Thoracic aorta (tissue), 2 donors: ENCODE results near the gene FAM24B. TPM values are rescaled to one million over a fixed set of nuclear protein-coding genes. Genes with fewer than 3 reads are reported as not detected.

Experiments used
- ATAC-seq: fragments of 150-250 bp; one replicate; pipeline ENCODE4 v1.8.0; 2017; ENCODE audit warnings: low read depth; ENCODE audit not compliant: insufficient number of reproducible peaks, low FRiP score
- DNase-seq: peaks from one replicate; pipeline ENCODE4 v3.0.0-alpha.2; 2020; ENCODE audit warnings: low spot score
- H3K27ac ChIP-seq, 2 donors: fragments of 200-600 bp; sonication (generic); 1 replicate in 1 of 2; 2 replicates in 1 of 2; pipeline ENCODE4 v1.5.1; 2016; ENCODE audit warnings: mild to moderate bottlenecking in 2 of 2, moderate library complexity in 2 of 2
- H3K27me3 ChIP-seq: fragments of 200-600 bp; sonication (generic); replicated peaks from 2 replicates; pipeline ENCODE4 v1.6.0; 2016; ENCODE audit warnings: mild to moderate bottlenecking; ENCODE audit not compliant: insufficient read depth
- H3K36me3 ChIP-seq: fragments of 200-600 bp; sonication (generic); one replicate; pipeline ENCODE4 v1.5.1; 2016
- H3K4me1 ChIP-seq, 2 donors: fragments of 200-600 bp; sonication (generic); 1 replicate in 1 of 2; 2 replicates in 1 of 2; pipeline versions ENCODE4 v1.5.1 to v1.6.0; 2016; ENCODE audit warnings: low read depth in 2 of 2, mild to moderate bottlenecking in 1 of 2; ENCODE audit not compliant: control insufficient read depth in 1 of 2
- H3K4me3 ChIP-seq: fragments of 200-600 bp; sonication (generic); 2 replicates; pipeline ENCODE4 v1.5.1; 2016; ENCODE audit warnings: mild to moderate bottlenecking
- H3K9me3 ChIP-seq: fragments of 200-600 bp; sonication (generic); 2 replicates; pipeline ENCODE4 v1.5.1; 2016
- CTCF ChIP-seq: fragments of 200-600 bp; sonication (generic); IDR thresholded peaks from one replicate; pipeline ENCODE4 v1.5.1; 2019; ENCODE audit warnings: antibody characterized with exemption
- total RNA-seq, 2 donors: library from RNA; depleted of rRNA; stranded (reverse); fragments of >200 nt; gene quantifications; one replicate each; pipeline versions ENCODE4 v1.1.0 to v1.2.3, GENCODE V29; 2016

The FAM24B gene
- total RNA-seq, 2 donors from 2014 or later, result 4.8 to 9.1 TPM

GRCh38 chr10:122856902-122857301, 22.5 kb downstream of the FAM24B start:
- H3K36me3 ChIP-seq, result peaks cover 5% of the 10 kb centered on the region
- no peaks in the 10 kb centered on the region for H3K4me1 ChIP-seq
- H3K27me3 ChIP-seq, result no peaks in the 10 kb centered on the region
- H3K27ac ChIP-seq, result no peak overlapping the region
- no peak overlapping the region for H3K4me3 ChIP-seq
- TF ChIP-seq CTCF, result no peak
- no peaks in the 10 kb centered on the region for H3K9me3 ChIP-seq
- ATAC-seq, result no peak
- DNase-seq, result no peak

GRCh38 chr10:122855745-122856144, 23.6 kb downstream of the FAM24B start:
- ATAC-seq, result no peak
- no peaks in the 10 kb centered on the region for H3K4me1 ChIP-seq

GRCh38 chr10:122854648-122855047, 24.7 kb downstream of the FAM24B start:
- ATAC-seq (no peak), DNase-seq (no peak)
- Histone ChIP-seq H3K27me3 (no peaks in the 10 kb centered on the region), H3K4me1 (no peaks in the 10 kb centered on the region), H3K27ac (no peak overlapping the region), H3K4me3 (no peak overlapping the region), H3K9me3 (no peaks in the 10 kb centered on the region), H3K36me3 (peaks cover 5% of the 10 kb centered on the region)
- no peak for TF ChIP-seq CTCF

More at GRCh38 chr10:122855745-122856144, 23.6 kb downstream of the FAM24B start:
- no peak for DNase-seq
- H3K27ac ChIP-seq, result no peak overlapping the region
- no peak for TF ChIP-seq CTCF
- H3K9me3 ChIP-seq, result no peaks in the 10 kb centered on the region
- peaks cover 5% of the 10 kb centered on the region for H3K36me3 ChIP-seq
- no peaks in the 10 kb centered on the region for H3K27me3 ChIP-seq
- H3K4me3 ChIP-seq, result no peak overlapping the region

GRCh38 chr10:122853665-122854313, 25.6 kb downstream of the FAM24B start:
- TF ChIP-seq CTCF, result no peak
- Histone ChIP-seq H3K4me1 (no peaks in the 10 kb centered on the region), H3K27ac (no peak overlapping the region), H3K9me3 (no peaks in the 10 kb centered on the region), H3K4me3 (no peak overlapping the region), H3K27me3 (no peaks in the 10 kb centered on the region), H3K36me3 (peaks cover 5% of the 10 kb centered on the region)
- no peak for DNase-seq
- ATAC-seq, result no peak

GRCh38 chr10:122852261-122852660, 27.1 kb downstream of the FAM24B start:
- no peak for TF ChIP-seq CTCF
- Histone ChIP-seq H3K9me3 (no peaks in the 10 kb centered on the region), H3K27me3 (no peaks in the 10 kb centered on the region), H3K4me1 (no peaks in the 10 kb centered on the region), H3K4me3 (no peak overlapping the region), H3K36me3 (peaks cover 5% of the 10 kb centered on the region), H3K27ac (no peak overlapping the region)
- ATAC-seq (no peak), DNase-seq (no peak)
